ENCODE data around the gene NFATC4. TPM values are rescaled to one million over a fixed set of nuclear protein-coding genes. Genes with fewer than 3 reads are reported as not detected.

Gene NFATC4
- total RNA-seq, 5 donors from 2014 or later (not counting 1 experiment from before 2014, with no cell fraction given) = 0.16 to 0.82 (median 0.39) TPM; not detected in 1

- no peaks in the 10 kb centered on the region for H3K9me3 ChIP-seq
- no peak for DNase-seq
- Mint-ChIP-seq H3K4me1 (peaks cover 24 to 29% (median 28%) of the 10 kb centered on the region in 3 donors), H3K9me3 (peaks cover 0 to 2% (median 0%) of the 10 kb centered on the region in 3 donors), H3K36me3 (peaks cover 6% of the 10 kb centered on the region), H3K27ac (peak overlapping the region in 1 of 2 donors; percentile 15), H3K27me3 (peaks cover 43 to 49% of the 10 kb centered on the region in 2 donors), H3K4me3 (no peak overlapping the region)
- no peaks in the 10 kb centered on the region for H3K36me3 ChIP-seq (ENCODE audit: control insufficient read depth in 2 of 2, extremely low read depth in 1 of 2, insufficient read depth in 1 of 2, low read length in 1 of 2)
- no peak overlapping the region for H3K4me3 ChIP-seq (ENCODE audit: control insufficient read depth in 1 of 2, extremely low read depth in 1 of 2, low read length in 1 of 2)
- no CpG with 5 or more reads among the region's 5 CpGs for WGBS (ENCODE audit: insufficient coverage)
- ATAC-seq (replicated peaks in 1 of 4) = no peak
- CTCF ChIA-PET = interaction anchor here (0.7 kb wide), 4 partner anchors 25 to 481 kb away, joined by 3 to 6 read pairs (median 3); no protein-coding TSS in a partner anchor
- peaks cover 0 to 45% of the 10 kb centered on the region in 2 experiments for H3K27me3 ChIP-seq (replicated peaks in 1 of 2; ENCODE audit: control insufficient read depth in 2 of 2, extremely low read depth in 1 of 2, insufficient read depth in 2 of 2, low read length in 1 of 2)
- POLR2A ChIA-PET = no interaction called here
- peaks cover 4 to 30% of the 10 kb centered on the region in 2 experiments for H3K4me1 ChIP-seq (ENCODE audit: control insufficient read depth in 1 of 2, extremely low read depth in 1 of 2, insufficient read depth in 2 of 2, low read length in 2 of 2)
- H3K27ac ChIP-seq (ENCODE audit: low read length) = no peak overlapping the region
Measured at GRCh38 chr14:24363401-24363800, 4.6 kb upstream of the NFATC4 start.

- Histone ChIP-seq H3K27me3 (replicated peaks in 1 of 2; ENCODE audit: control insufficient read depth in 2 of 2, extremely low read depth in 1 of 2, insufficient read depth in 2 of 2, low read length in 1 of 2) (peaks cover 0 to 57% of the 10 kb centered on the region in 2 experiments), H3K4me1 (ENCODE audit: control insufficient read depth in 1 of 2, extremely low read depth in 1 of 2, insufficient read depth in 2 of 2, low read length in 2 of 2) (peaks cover 4 to 36% of the 10 kb centered on the region in 2 experiments), H3K4me3 (ENCODE audit: control insufficient read depth in 1 of 2, extremely low read depth in 1 of 2, low read length in 1 of 2) (no peak overlapping the region), H3K27ac (ENCODE audit: low read length) (no peak overlapping the region), H3K9me3 (no peaks in the 10 kb centered on the region), H3K36me3 (ENCODE audit: control insufficient read depth in 2 of 2, extremely low read depth in 1 of 2, insufficient read depth in 1 of 2, low read length in 1 of 2) (no peaks in the 10 kb centered on the region)
- WGBS (ENCODE audit: insufficient coverage) = 80% methylated on average over 1 of the region's 1 CpG
- H3K36me3 Mint-ChIP-seq = peaks cover 6% of the 10 kb centered on the region
- ChIA-PET POLR2A (no interaction called here), CTCF (interaction anchor here in 1 of 2 donors (1.0 kb wide), 1 partner anchor 72 kb away, joined by 5 read pairs; no protein-coding TSS in a partner anchor)
- H3K4me3 Mint-ChIP-seq = no peak overlapping the region
- no peak overlapping the region for H3K27ac Mint-ChIP-seq
- peaks cover 0 to under 1% (median 0%) of the 10 kb centered on the region in 3 donors for H3K9me3 Mint-ChIP-seq
- peaks cover 29 to 35% (median 35%) of the 10 kb centered on the region in 3 donors for H3K4me1 Mint-ChIP-seq
- peaks cover 44 to 55% of the 10 kb centered on the region in 2 donors for H3K27me3 Mint-ChIP-seq
- ATAC-seq (replicated peaks in 1 of 4) (no peak), DNase-seq (no peak)
Measured at GRCh38 chr14:24364841-24365240, 3.1 kb upstream of the NFATC4 start.

- POLR2A ChIA-PET = no interaction called here
- H3K27ac ChIP-seq (ENCODE audit: low read length) = no peak overlapping the region
Measured at GRCh38 chr14:24365600-24366412, 2.2 kb upstream of the NFATC4 start.

GRCh38 chr14:24366413-24366720, 1.6 kb upstream of the NFATC4 start:
- peaks cover 4 to 36% of the 10 kb centered on the region in 2 experiments for H3K4me1 ChIP-seq (ENCODE audit: control insufficient read depth in 1 of 2, extremely low read depth in 1 of 2, insufficient read depth in 2 of 2, low read length in 2 of 2)
- H3K4me3 ChIP-seq (ENCODE audit: control insufficient read depth in 1 of 2, extremely low read depth in 1 of 2, low read length in 1 of 2) = peak overlapping the region; percentile 17 to 71
- WGBS (ENCODE audit: insufficient coverage) = 5% methylated on average over 6 of the region's 16 CpGs
- Mint-ChIP-seq H3K36me3 (no peaks in the 10 kb centered on the region), H3K4me1 (peaks cover 29 to 35% (median 35%) of the 10 kb centered on the region in 3 donors), H3K27me3 (peaks cover 43 to 50% of the 10 kb centered on the region in 2 donors), H3K9me3 (no peaks in the 10 kb centered on the region), H3K4me3 (peak overlapping the region in 2 of 3 donors; percentile 21 to 79), H3K27ac (no peak overlapping the region)
- POLR2A ChIA-PET = interaction anchor here in 1 of 2 donors (0.6 kb wide), 1 partner anchor 1045 kb away, joined by 3 read pairs; the partner anchor contains the start of gene PABPN1
- CTCF ChIA-PET = interaction anchor here in 1 of 2 donors (0.6 to 1.4 kb wide), 5 partner anchors 14 to 743 kb away, joined by 3 to 7 read pairs (median 3); partner anchors contain the start of gene KHNYN
- peaks cover 0 to 63% of the 10 kb centered on the region in 2 experiments for H3K27me3 ChIP-seq (replicated peaks in 1 of 2; ENCODE audit: control insufficient read depth in 2 of 2, extremely low read depth in 1 of 2, insufficient read depth in 2 of 2, low read length in 1 of 2)
- H3K27ac ChIP-seq (ENCODE audit: low read length) = no peak overlapping the region
- DNase-seq (peak in 2 of 35 experiments; percentile 4 to 7), ATAC-seq (replicated peaks in 1 of 4) (peak in 3 of 4 experiments; percentile 2 to 25 (median 24))
- no peaks in the 10 kb centered on the region for H3K9me3 ChIP-seq
- no peaks in the 10 kb centered on the region for H3K36me3 ChIP-seq (ENCODE audit: control insufficient read depth in 2 of 2, extremely low read depth in 1 of 2, insufficient read depth in 1 of 2, low read length in 1 of 2)

More at GRCh38 chr14:24365600-24366412, 2.2 kb upstream of the NFATC4 start:
- ATAC-seq (replicated peaks in 1 of 4) (peak; percentile 72 to 74 (median 73)), DNase-seq (peak in 31 of 35 experiments; percentile 23 to 74 (median 42))
- H3K4me1 Mint-ChIP-seq = peaks cover 29 to 35% (median 35%) of the 10 kb centered on the region in 3 donors
- Histone ChIP-seq H3K9me3 (no peaks in the 10 kb centered on the region), H3K4me3 (ENCODE audit: control insufficient read depth in 1 of 2, extremely low read depth in 1 of 2, low read length in 1 of 2) (peak overlapping the region in 1 of 2 donors; percentile 71), H3K36me3 (ENCODE audit: control insufficient read depth in 2 of 2, extremely low read depth in 1 of 2, insufficient read depth in 1 of 2, low read length in 1 of 2) (no peaks in the 10 kb centered on the region), H3K27me3 (replicated peaks in 1 of 2; ENCODE audit: control insufficient read depth in 2 of 2, extremely low read depth in 1 of 2, insufficient read depth in 2 of 2, low read length in 1 of 2) (peaks cover 0 to 63% of the 10 kb centered on the region in 2 experiments), H3K4me1 (ENCODE audit: control insufficient read depth in 1 of 2, extremely low read depth in 1 of 2, insufficient read depth in 2 of 2, low read length in 2 of 2) (peaks cover 4 to 36% of the 10 kb centered on the region in 2 experiments)
- peaks cover 43 to 51% of the 10 kb centered on the region in 2 donors for H3K27me3 Mint-ChIP-seq
- no peaks in the 10 kb centered on the region for H3K36me3 Mint-ChIP-seq
- H3K9me3 Mint-ChIP-seq = no peaks in the 10 kb centered on the region
- H3K4me3 Mint-ChIP-seq = peak overlapping the region; percentile 62 to 79 (median 65)
- CTCF ChIA-PET = interaction anchor here in 1 of 2 donors (0.6 to 1.4 kb wide), 5 partner anchors 14 to 71 kb away, joined by 3 to 7 read pairs (median 3); partner anchors contain the start of gene KHNYN
- peak overlapping the region in 1 of 2 donors; percentile 49 for H3K27ac Mint-ChIP-seq
- 14% methylated on average over 18 of the region's 28 CpGs for WGBS (ENCODE audit: insufficient coverage)

GRCh38 chr14:24366721-24367513, 1.1 kb upstream of the NFATC4 start:
- ATAC-seq (replicated peaks in 1 of 4) = peak in 3 of 4 experiments; percentile 17 to 36 (median 25)
- Mint-ChIP-seq H3K4me1 (peaks cover 29 to 35% (median 35%) of the 10 kb centered on the region in 3 donors), H3K9me3 (no peaks in the 10 kb centered on the region), H3K4me3 (peak overlapping the region; percentile 65 to 79 (median 66)), H3K27ac (no peak overlapping the region), H3K36me3 (no peaks in the 10 kb centered on the region), H3K27me3 (peaks cover 38 to 45% of the 10 kb centered on the region in 2 donors)
- peak in 9 of 35 experiments; percentile 2 to 36 (median 14) for DNase-seq
- Histone ChIP-seq H3K27me3 (replicated peaks in 1 of 2; ENCODE audit: control insufficient read depth in 2 of 2, extremely low read depth in 1 of 2, insufficient read depth in 2 of 2, low read length in 1 of 2) (peaks cover 0 to 63% of the 10 kb centered on the region in 2 experiments), H3K4me1 (ENCODE audit: control insufficient read depth in 1 of 2, extremely low read depth in 1 of 2, insufficient read depth in 2 of 2, low read length in 2 of 2) (peaks cover 4 to 36% of the 10 kb centered on the region in 2 experiments), H3K9me3 (no peaks in the 10 kb centered on the region), H3K4me3 (ENCODE audit: control insufficient read depth in 1 of 2, extremely low read depth in 1 of 2, low read length in 1 of 2) (peak overlapping the region; percentile 17 to 71), H3K27ac (ENCODE audit: low read length) (no peak overlapping the region), H3K36me3 (ENCODE audit: control insufficient read depth in 2 of 2, extremely low read depth in 1 of 2, insufficient read depth in 1 of 2, low read length in 1 of 2) (no peaks in the 10 kb centered on the region)
- 29% methylated on average over 7 of the region's 40 CpGs for WGBS (ENCODE audit: insufficient coverage)
- CTCF ChIA-PET = interaction anchor here in 1 of 2 donors (0.7 to 1.4 kb wide), 3 partner anchors 63 to 744 kb away, joined by 3 to 7 read pairs (median 3); partner anchors contain the start of gene KHNYN
- POLR2A ChIA-PET = interaction anchor here in 1 of 2 donors (0.6 kb wide), 1 partner anchor 1046 kb away, joined by 3 read pairs; the partner anchor contains the start of gene PABPN1
